HL-60 (cell line): ENCODE measurements around the gene MYO15A.

Experiments used
- CTCF ChIP-seq: IDR thresholded peaks from one replicate; pipeline ENCODE4 v1.5.1; 2011; ENCODE audit warnings: low read length, control low read depth, inconsistent platforms; ENCODE audit not compliant: insufficient read depth
- GABPA ChIP-seq: IDR thresholded peaks from 2 replicates; pipeline ENCODE4 v1.6.1; 2012; ENCODE audit warnings: low read depth

GRCh38 chr17:18129041-18129502, 20.5 kb downstream of the MYO15A start:
- TF ChIP-seq CTCF (no peak), GABPA (no peak)
